OCI-LY3 (cell line): ENCODE measurements around the gene SLC25A23.

ENCODE experiments used
- H2AFZ ChIP-seq: fragments of 200-600, 300-600 bp; shearing (Covaris generic); 2 replicates; pipeline ENCODE4 v1.6.0; 2014; ENCODE audit warnings: antibody characterized with exemption, low read depth, low read length
- H3K27ac ChIP-seq: fragments of 200-600, 300-600 bp; sonication (generic); 2 replicates; pipeline ENCODE4 v1.5.1; 2014; ENCODE audit warnings: mild to moderate bottlenecking, low read length, moderate library complexity, mixed read lengths
- H3K27me3 ChIP-seq: fragments of 200-600, 300-600 bp; sonication (generic); 2 replicates; pipeline ENCODE4 v1.6.1; 2014; ENCODE audit warnings: low read depth, low read length, mixed read lengths
- H3K36me3 ChIP-seq: fragments of 200-600, 300-600 bp; sonication (generic); replicated peaks from 2 replicates; pipeline ENCODE3; 2014; ENCODE audit warnings: low read depth, low read length, mixed read lengths
- H3K4me1 ChIP-seq: fragments of 300-600, 200-600 bp; sonication (generic); 2 replicates; pipeline ENCODE4 v1.6.1; 2014; ENCODE audit warnings: low read length, mixed read lengths
- H3K4me2 ChIP-seq: fragments of 200-600, 300-600 bp; sonication (generic); 2 replicates; pipeline ENCODE4 v1.6.1; 2014; ENCODE audit warnings: low read length, mixed read lengths
- H3K4me3 ChIP-seq: fragments of 300-600, 200-600 bp; sonication (generic); 2 replicates; pipeline ENCODE4 v1.5.1; 2014; ENCODE audit warnings: antibody characterized with exemption, mild to moderate bottlenecking, low read length, moderate library complexity
- H3K79me2 ChIP-seq: fragments of 300-600, 200-600 bp; shearing (Covaris generic); 2 replicates; pipeline ENCODE4 v1.6.1; 2014; ENCODE audit warnings: mild to moderate bottlenecking, low read length, mixed read lengths
- H3K9ac ChIP-seq: fragments of 300-600, 200-600 bp; shearing (Covaris generic); 2 replicates; pipeline ENCODE4 v1.6.0; 2014; ENCODE audit warnings: mild to moderate bottlenecking, low read length, moderate library complexity
- H3K9me3 ChIP-seq: fragments of 200-600, 300-600 bp; shearing (Covaris generic); 2 replicates; pipeline ENCODE4 v1.6.1; 2014; ENCODE audit warnings: low read length, mixed read lengths; ENCODE audit not compliant: insufficient read depth
- H4K20me1 ChIP-seq: fragments of 200-600, 300-600 bp; sonication (generic); 2 replicates; pipeline ENCODE4 v1.6.1; 2016; ENCODE audit warnings: low read length, mixed read lengths; ENCODE audit not compliant: insufficient read depth
- CTCF ChIP-seq: fragments of 200-600, 300-600 bp; sonication (generic); IDR thresholded peaks from 2 replicates; pipeline ENCODE4 v1.5.1; 2014; ENCODE audit warnings: antibody characterized with exemption, low read length, low read depth
- EZH2phosphoT487 ChIP-seq: fragments of 200-600 bp; shearing (Covaris generic); IDR thresholded peaks from 2 replicates; pipeline ENCODE4 v1.6.1; 2018; ENCODE audit warnings: antibody characterized with exemption, mixed run types, low read depth

SLC25A23 gene

GRCh38 chr19:6494438-6495036, 34.9 kb upstream of the SLC25A23 start:
- Histone ChIP-seq H3K4me2 (no peak overlapping the region), H3K9me3 (no peaks in the 10 kb centered on the region)

GRCh38 chr19:6491802-6492592, 32.4 kb upstream of the SLC25A23 start:
- H3K36me3 ChIP-seq: peaks cover 6% of the 10 kb centered on the region
- no peak overlapping the region for H3K27ac ChIP-seq
- no peaks in the 10 kb centered on the region for H3K27me3 ChIP-seq
- H3K79me2 ChIP-seq: no peaks in the 10 kb centered on the region
- H3K4me3 ChIP-seq: no peak overlapping the region
- H3K9me3 ChIP-seq: no peaks in the 10 kb centered on the region
- no peak overlapping the region for H2AFZ ChIP-seq
- H4K20me1 ChIP-seq: no peaks in the 10 kb centered on the region
- TF ChIP-seq EZH2phosphoT487: no peak
- TF ChIP-seq CTCF: no peak
- no peak overlapping the region for H3K4me2 ChIP-seq
- H3K9ac ChIP-seq: no peak overlapping the region
- peaks cover 11% of the 10 kb centered on the region for H3K4me1 ChIP-seq

More at GRCh38 chr19:6494438-6495036, 34.9 kb upstream of the SLC25A23 start:
- Histone ChIP-seq H3K36me3 (peaks cover 17% of the 10 kb centered on the region), H3K4me1 (peaks cover 13% of the 10 kb centered on the region), H2AFZ (no peak overlapping the region), H3K79me2 (no peaks in the 10 kb centered on the region), H3K27ac (no peak overlapping the region), H4K20me1 (no peaks in the 10 kb centered on the region), H3K27me3 (no peaks in the 10 kb centered on the region), H3K4me3 (no peak overlapping the region), H3K9ac (no peak overlapping the region)
- TF ChIP-seq EZH2phosphoT487 (no peak), CTCF (no peak)

GRCh38 chr19:6490134-6490533, 30.5 kb upstream of the SLC25A23 start:
- H2AFZ ChIP-seq: peak overlapping the region; percentile 86
- H3K9ac ChIP-seq: peak overlapping the region; percentile 90
- peaks cover 11% of the 10 kb centered on the region for H3K4me1 ChIP-seq
- TF ChIP-seq CTCF (no peak), EZH2phosphoT487 (no peak)
- H3K4me2 ChIP-seq: peak overlapping the region; percentile 96
- peak overlapping the region; percentile 92 for H3K27ac ChIP-seq
- H3K9me3 ChIP-seq: no peaks in the 10 kb centered on the region
- no peaks in the 10 kb centered on the region for H4K20me1 ChIP-seq
- no peaks in the 10 kb centered on the region for H3K27me3 ChIP-seq
- no peaks in the 10 kb centered on the region for H3K79me2 ChIP-seq
- H3K4me3 ChIP-seq: peak overlapping the region; percentile 79
- peaks cover 3% of the 10 kb centered on the region for H3K36me3 ChIP-seq

GRCh38 chr19:6489278-6490061, 29.9 kb upstream of the SLC25A23 start:
- Histone ChIP-seq H3K9ac (peak overlapping the region; percentile 90), H3K79me2 (no peaks in the 10 kb centered on the region), H3K27ac (peak overlapping the region; percentile 92), H3K4me2 (peak overlapping the region; percentile 96), H3K36me3 (peaks cover 3% of the 10 kb centered on the region), H3K9me3 (no peaks in the 10 kb centered on the region), H3K4me3 (peak overlapping the region; percentile 79), H4K20me1 (no peaks in the 10 kb centered on the region), H3K27me3 (no peaks in the 10 kb centered on the region), H2AFZ (peak overlapping the region; percentile 86), H3K4me1 (peaks cover 11% of the 10 kb centered on the region)
- TF ChIP-seq CTCF (no peak), EZH2phosphoT487 (no peak)
